ENCODE measurements around the gene SPHK2.
"Not testable (repeated sequence)": the region's sequence is repeated elsewhere in the genome, so short reads cannot be mapped to it uniquely, and the experiment has no call there.

SPHK2 gene

GRCh38 chr19:48671446-48671995, 52.2 kb downstream of the SPHK2 start:
- no peak overlapping the region for H3K4me3 ChIP-seq (ENCODE audit: low read depth, low read length)
- DNase-seq (ENCODE audit: low read depth), result no peak

- DNase-seq (ENCODE audit: low read depth), result no peak
- H3K4me3 ChIP-seq (ENCODE audit: low read depth, low read length), result no peak within 1 kb of the TSS
Measured at GRCh38 chr19:48672994-48673393, 53.7 kb downstream of the SPHK2 start, which contains the start of gene NTN5. TSS of gene NTN5 (minus strand) at chr19:48673017. CDS start at chr19:48670986, 2,031 bp downstream.

- no peak for DNase-seq (ENCODE audit: low read depth)
- no peak overlapping the region for H3K4me3 ChIP-seq (ENCODE audit: low read depth, low read length)
Measured at GRCh38 chr19:48673436-48674100, 54.3 kb downstream of the SPHK2 start.

GRCh38 chr19:48674216-48674809, 55.0 kb downstream of the SPHK2 start:
- no peak overlapping the region for H3K4me3 ChIP-seq (ENCODE audit: low read depth, low read length)
- DNase-seq (ENCODE audit: low read depth), result no peak

GRCh38 chr19:48674921-48675824, 55.9 kb downstream of the SPHK2 start:
- H3K4me3 ChIP-seq (ENCODE audit: low read depth, low read length), result no peak overlapping the region

GRCh38 chr19:48676487-48676886, 57.2 kb downstream of the SPHK2 start:
- no peak overlapping the region for H3K4me3 ChIP-seq (ENCODE audit: low read depth, low read length)
- DNase-seq (ENCODE audit: low read depth), result no peak

More at GRCh38 chr19:48674921-48675824, 55.9 kb downstream of the SPHK2 start:
- DNase-seq (ENCODE audit: low read depth), result no peak

- no peak for DNase-seq (ENCODE audit: low read depth)
- H3K4me3 ChIP-seq (ENCODE audit: low read depth, low read length), result no peak overlapping the region
Measured at GRCh38 chr19:48676887-48677286, 57.6 kb downstream of the SPHK2 start.

- no peak for DNase-seq (ENCODE audit: low read depth)
- no peak overlapping the region for H3K4me3 ChIP-seq (ENCODE audit: low read depth, low read length)
Measured at GRCh38 chr19:48678201-48678600, 58.9 kb downstream of the SPHK2 start.

GRCh38 chr19:48680006-48680405, 60.7 kb downstream of the SPHK2 start:
- H3K4me3 ChIP-seq (ENCODE audit: low read depth, low read length); DNase-seq (ENCODE audit: low read depth): not testable (repeated sequence)
